Ishikawa (cell line): ENCODE results near the gene STK26.

Source experiments
- CEBPB ChIP-seq: IDR thresholded peaks from 2 replicates; pipeline ENCODE4 v1.6.1; 2012
- CREB1 ChIP-seq: IDR thresholded peaks from 2 replicates; pipeline ENCODE4 v1.6.1; 2012; ENCODE audit warnings: low read depth
- TEAD4 ChIP-seq: IDR thresholded peaks from 2 replicates; pipeline ENCODE4 v1.6.1; 2012
- TF ChIP-seq, protein P1 (sequence below): IDR thresholded peaks from 2 replicates; pipeline ENCODE4 v1.6.1; 2012; ENCODE audit warnings: low read depth, mild to moderate bottlenecking

- TF ChIP-seq, protein P1, sequence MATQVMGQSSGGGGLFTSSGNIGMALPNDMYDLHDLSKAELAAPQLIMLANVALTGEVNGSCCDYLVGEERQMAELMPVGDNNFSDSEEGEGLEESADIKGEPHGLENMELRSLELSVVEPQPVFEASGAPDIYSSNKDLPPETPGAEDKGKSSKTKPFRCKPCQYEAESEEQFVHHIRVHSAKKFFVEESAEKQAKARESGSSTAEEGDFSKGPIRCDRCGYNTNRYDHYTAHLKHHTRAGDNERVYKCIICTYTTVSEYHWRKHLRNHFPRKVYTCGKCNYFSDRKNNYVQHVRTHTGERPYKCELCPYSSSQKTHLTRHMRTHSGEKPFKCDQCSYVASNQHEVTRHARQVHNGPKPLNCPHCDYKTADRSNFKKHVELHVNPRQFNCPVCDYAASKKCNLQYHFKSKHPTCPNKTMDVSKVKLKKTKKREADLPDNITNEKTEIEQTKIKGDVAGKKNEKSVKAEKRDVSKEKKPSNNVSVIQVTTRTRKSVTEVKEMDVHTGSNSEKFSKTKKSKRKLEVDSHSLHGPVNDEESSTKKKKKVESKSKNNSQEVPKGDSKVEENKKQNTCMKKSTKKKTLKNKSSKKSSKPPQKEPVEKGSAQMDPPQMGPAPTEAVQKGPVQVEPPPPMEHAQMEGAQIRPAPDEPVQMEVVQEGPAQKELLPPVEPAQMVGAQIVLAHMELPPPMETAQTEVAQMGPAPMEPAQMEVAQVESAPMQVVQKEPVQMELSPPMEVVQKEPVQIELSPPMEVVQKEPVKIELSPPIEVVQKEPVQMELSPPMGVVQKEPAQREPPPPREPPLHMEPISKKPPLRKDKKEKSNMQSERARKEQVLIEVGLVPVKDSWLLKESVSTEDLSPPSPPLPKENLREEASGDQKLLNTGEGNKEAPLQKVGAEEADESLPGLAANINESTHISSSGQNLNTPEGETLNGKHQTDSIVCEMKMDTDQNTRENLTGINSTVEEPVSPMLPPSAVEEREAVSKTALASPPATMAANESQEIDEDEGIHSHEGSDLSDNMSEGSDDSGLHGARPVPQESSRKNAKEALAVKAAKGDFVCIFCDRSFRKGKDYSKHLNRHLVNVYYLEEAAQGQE: no peak
- TF ChIP-seq CEBPB (no peak), CREB1 (no peak), TEAD4 (no peak)
These were observed 71.1 kb downstream of the STK26 start for GRCh38 chrX:132094164-132094563.
